HepG2 (cell line): ENCODE measurements around the gene ABCF1. TPM values are rescaled to one million over a fixed set of nuclear protein-coding genes. Genes with fewer than 3 reads are reported as not detected.

ENCODE experiments used
- KDM5B ChIP-seq: sonication (generic); formaldehyde crosslinking; IDR thresholded peaks from 2 replicates; pipeline ENCODE4 v1.4.0; 2020; ENCODE audit warnings: missing genetic modification reagents, mild to moderate bottlenecking, borderline replicate concordance
- MAFK ChIP-seq, 2 experiments: IDR thresholded peaks in 1 of 2; conservative IDR thresholded peaks in 1 of 2; 2 replicates each; pipeline ENCODE4 v1.6.1; 2011; ENCODE audit warnings: improper control_type of control experiment in 2 of 2, low read length in 2 of 2
- MIER3 ChIP-seq: IDR thresholded peaks from 2 replicates; pipeline ENCODE4 v1.6.1; 2016; ENCODE audit warnings: missing compliant biosample characterization, borderline replicate concordance
- NCOA1 ChIP-seq: sonication (generic); formaldehyde crosslinking; IDR thresholded peaks from 2 replicates; pipeline ENCODE4 v1.9.0; 2021; ENCODE audit warnings: missing genetic modification reagents
- PITX1 ChIP-seq: sonication (generic); formaldehyde crosslinking; IDR thresholded peaks from 2 replicates; pipeline ENCODE4 v1.5.1; 2020; ENCODE audit warnings: mild to moderate bottlenecking, missing genetic modification reagents
- RERE ChIP-seq: IDR thresholded peaks from 2 replicates; pipeline ENCODE4 v1.6.1; 2016; ENCODE audit warnings: low read depth, missing genetic modification reagents, missing compliant biosample characterization
- SRSF9 ChIP-seq: fragments of 200-400 bp; formaldehyde crosslinking; IDR thresholded peaks from 2 replicates; pipeline ENCODE4 v1.6.1; 2018; ENCODE audit warnings: borderline replicate concordance, mild to moderate bottlenecking, low read depth, low read length; ENCODE audit not compliant: insufficient read depth, poor library complexity, severe bottlenecking
- ZNF564 ChIP-seq: sonication (generic); formaldehyde crosslinking; IDR thresholded peaks from 2 replicates; pipeline ENCODE4 v1.8.1; 2023; ENCODE audit warnings: mild to moderate bottlenecking, missing genetic modification reagents
- polyA plus RNA-seq, 8 experiments: library from polyadenylated mRNA; depleted of rRNA in 3 of 8; stranded (reverse) in 7 of 8; unstranded in 1 of 8; fragments of >200 nt; fragmentation: Illumina TruSeq in 4 of 8; extraction: Trizol in 4 of 8; gene quantifications; 2 replicates each; pipeline versions ENCODE4 v1.2.1 to v1.2.3, GENCODE V29; 2011 to 2016; ENCODE audit warnings: low read depth in 4 of 8, missing spikeins in 1 of 8, mixed read lengths in 1 of 8; ENCODE audit not compliant: insufficient read depth in 1 of 8
- total RNA-seq, 5 experiments: library from RNA; depleted of rRNA; stranded (reverse); fragments of >200 nt; fragmentation: Illumina TruSeq; extraction: Trizol; gene quantifications; 2 replicates each; pipeline ENCODE4 v1.2.3, GENCODE V29; 2016; ENCODE audit warnings: low read depth in 1 of 5
- TF ChIP-seq, protein P1 (sequence below), 2 experiments: fragments of 450-650 bp in 1 of 2; sonication (generic) in 1 of 2; formaldehyde crosslinking in 1 of 2; IDR thresholded peaks; 2 replicates each; pipeline versions ENCODE4 v1.6.1 to v1.8.0; 2016 to 2022; ENCODE audit warnings: antibody characterized with exemption in 1 of 2, mild to moderate bottlenecking in 1 of 2, missing genetic modification reagents in 1 of 2
- TF ChIP-seq, protein P2 (sequence below): sonication (generic); formaldehyde crosslinking; IDR thresholded peaks from 2 replicates; pipeline ENCODE4 v1.5.0; 2020; ENCODE audit warnings: missing genetic modification reagents

ABCF1 gene
- total and polyA plus RNA-seq, 2 of the 13 experiments (the other 11 are each of a cell fraction or from before 2014, with no cell fraction given) = 25.4 to 98.9 TPM

DNA sequence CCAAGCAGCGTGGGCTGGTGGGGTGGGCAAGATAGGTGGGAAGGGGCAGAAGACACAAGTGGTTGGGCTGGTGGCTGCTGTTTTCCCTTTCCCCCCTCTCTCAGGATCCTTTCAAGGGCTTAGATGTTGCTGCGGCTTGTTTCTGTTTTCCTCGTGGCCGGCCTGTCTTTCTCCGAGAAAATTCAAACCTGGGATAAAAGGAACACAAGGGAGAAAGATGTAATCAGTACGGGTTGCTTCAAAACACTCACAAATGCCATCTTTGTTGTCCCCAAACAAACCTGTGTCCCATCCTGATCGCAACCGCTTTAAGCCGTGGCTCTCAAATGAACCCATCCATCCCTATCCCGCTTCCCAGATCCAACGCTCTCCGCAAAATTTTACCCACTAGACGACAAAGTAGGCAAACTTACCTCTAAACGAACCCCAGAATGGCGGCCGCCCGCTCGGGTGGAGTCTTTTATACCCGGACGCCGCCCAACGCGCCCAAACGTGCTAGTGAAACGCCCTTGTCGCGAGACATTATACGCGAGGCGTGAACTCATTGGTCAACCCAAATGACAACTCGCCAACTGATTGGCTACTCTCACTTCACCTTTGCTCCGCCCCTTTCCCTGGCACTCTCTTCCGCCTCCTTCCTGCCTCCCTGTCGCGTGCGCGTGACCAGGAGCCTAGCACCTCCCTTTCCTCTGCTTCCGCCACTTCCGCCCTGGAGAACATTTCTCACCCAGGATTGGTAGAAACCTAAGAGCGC, 45.7 kb downstream of the ABCF1 start, which contains the start of gene PPP1R10 (continued):
- TF ChIP-seq, protein P1, sequence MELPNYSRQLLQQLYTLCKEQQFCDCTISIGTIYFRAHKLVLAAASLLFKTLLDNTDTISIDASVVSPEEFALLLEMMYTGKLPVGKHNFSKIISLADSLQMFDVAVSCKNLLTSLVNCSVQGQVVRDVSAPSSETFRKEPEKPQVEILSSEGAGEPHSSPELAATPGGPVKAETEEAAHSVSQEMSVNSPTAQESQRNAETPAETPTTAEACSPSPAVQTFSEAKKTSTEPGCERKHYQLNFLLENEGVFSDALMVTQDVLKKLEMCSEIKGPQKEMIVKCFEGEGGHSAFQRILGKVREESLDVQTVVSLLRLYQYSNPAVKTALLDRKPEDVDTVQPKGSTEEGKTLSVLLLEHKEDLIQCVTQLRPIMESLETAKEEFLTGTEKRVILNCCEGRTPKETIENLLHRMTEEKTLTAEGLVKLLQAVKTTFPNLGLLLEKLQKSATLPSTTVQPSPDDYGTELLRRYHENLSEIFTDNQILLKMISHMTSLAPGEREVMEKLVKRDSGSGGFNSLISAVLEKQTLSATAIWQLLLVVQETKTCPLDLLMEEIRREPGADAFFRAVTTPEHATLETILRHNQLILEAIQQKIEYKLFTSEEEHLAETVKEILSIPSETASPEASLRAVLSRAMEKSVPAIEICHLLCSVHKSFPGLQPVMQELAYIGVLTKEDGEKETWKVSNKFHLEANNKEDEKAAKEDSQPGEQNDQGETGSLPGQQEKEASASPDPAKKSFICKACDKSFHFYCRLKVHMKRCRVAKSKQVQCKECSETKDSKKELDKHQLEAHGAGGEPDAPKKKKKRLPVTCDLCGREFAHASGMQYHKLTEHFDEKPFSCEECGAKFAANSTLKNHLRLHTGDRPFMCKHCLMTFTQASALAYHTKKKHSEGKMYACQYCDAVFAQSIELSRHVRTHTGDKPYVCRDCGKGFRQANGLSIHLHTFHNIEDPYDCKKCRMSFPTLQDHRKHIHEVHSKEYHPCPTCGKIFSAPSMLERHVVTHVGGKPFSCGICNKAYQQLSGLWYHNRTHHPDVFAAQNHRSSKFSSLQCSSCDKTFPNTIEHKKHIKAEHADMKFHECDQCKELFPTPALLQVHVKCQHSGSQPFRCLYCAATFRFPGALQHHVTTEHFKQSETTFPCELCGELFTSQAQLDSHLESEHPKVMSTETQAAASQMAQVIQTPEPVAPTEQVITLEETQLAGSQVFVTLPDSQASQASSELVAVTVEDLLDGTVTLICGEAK (IDR thresholded peaks at IDR 0.05) = peak; percentile 62
- TF ChIP-seq, protein P1 (CRISPR knock-in tag; IDR thresholded peaks at IDR 0.05) = peak; percentile 51; the same call in 1 of the 2 replicates
- no peak for TF ChIP-seq SRSF9
- TF ChIP-seq PITX1 (CRISPR knock-in tag) = no peak
- peak; percentile 79 for TF ChIP-seq KDM5B (CRISPR knock-in tag)
- no peak for TF ChIP-seq RERE (CRISPR knock-in tag)
- no peak for TF ChIP-seq ZNF564 (CRISPR knock-in tag)
- no peak for TF ChIP-seq MAFK (conservative IDR thresholded peaks at IDR 0.05 in 1 of 2, IDR thresholded peaks at IDR 0.05 in 1 of 2; ENCODE audit: low read length in 2 of 2)
- no peak; the same call in 1 of the 2 replicates for TF ChIP-seq NCOA1 (CRISPR knock-in tag)
- peak; percentile 73 for TF ChIP-seq MIER3 (CRISPR knock-in tag)
- TF ChIP-seq, protein P2, sequence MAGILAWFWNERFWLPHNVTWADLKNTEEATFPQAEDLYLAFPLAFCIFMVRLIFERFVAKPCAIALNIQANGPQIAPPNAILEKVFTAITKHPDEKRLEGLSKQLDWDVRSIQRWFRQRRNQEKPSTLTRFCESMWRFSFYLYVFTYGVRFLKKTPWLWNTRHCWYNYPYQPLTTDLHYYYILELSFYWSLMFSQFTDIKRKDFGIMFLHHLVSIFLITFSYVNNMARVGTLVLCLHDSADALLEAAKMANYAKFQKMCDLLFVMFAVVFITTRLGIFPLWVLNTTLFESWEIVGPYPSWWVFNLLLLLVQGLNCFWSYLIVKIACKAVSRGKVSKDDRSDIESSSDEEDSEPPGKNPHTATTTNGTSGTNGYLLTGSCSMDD = 0 out of 2 replicates have a peak, but pooled peaks have one; percentile 45
